Stimulated activated CD8-positive, alpha-beta memory T cell treated with anti-CD3 and anti-CD28 coated beads, Interleukin-15, amount 100 ng/mL, for 4 hours (primary cell): ENCODE results near the gene MAPRE2.
"Not testable (repeated sequence)": the region's sequence is repeated elsewhere in the genome, so short reads cannot be mapped to it uniquely, and the experiment has no call there.

ENCODE experiments used
- DNase-seq, 2 donors: peaks; one replicate each; pipeline ENCODE4 v3.0.0-alpha.2; 2020; ENCODE audit warnings: low read depth in 2 of 2

The MAPRE2 gene

GRCh38 chr18:35122586-35123224 lies 81.5 kb downstream of the MAPRE2 start:
- no peak for DNase-seq

- DNase-seq = no peak
Observed at GRCh38 chr18:35123811-35124210, 82.6 kb downstream of the MAPRE2 start.

GRCh38 chr18:35127201-35127600 lies 86.0 kb downstream of the MAPRE2 start:
- DNase-seq = no peak

- no peak for DNase-seq
Observed at GRCh38 chr18:35128675-35129074, 87.5 kb downstream of the MAPRE2 start.

GRCh38 chr18:35130236-35130635 lies 89.0 kb downstream of the MAPRE2 start:
- DNase-seq = no peak

- DNase-seq = no peak
Observed at GRCh38 chr18:35131387-35132020, 90.3 kb downstream of the MAPRE2 start.

GRCh38 chr18:35132021-35132902 lies 91.0 kb downstream of the MAPRE2 start:
- peak in 1 of 2 donors; percentile 10 for DNase-seq

- no peak for DNase-seq
Observed at GRCh38 chr18:35134190-35134730, 93.0 kb downstream of the MAPRE2 start.

- no peak for DNase-seq
Observed at GRCh38 chr18:35134791-35135531, 93.7 kb downstream of the MAPRE2 start.

GRCh38 chr18:35136248-35136647 lies 95.0 kb downstream of the MAPRE2 start:
- DNase-seq = no peak

GRCh38 chr18:35136885-35137284 lies 95.7 kb downstream of the MAPRE2 start:
- no peak for DNase-seq

- DNase-seq = no peak
Observed at GRCh38 chr18:35137632-35138031, 96.4 kb downstream of the MAPRE2 start.

GRCh38 chr18:35138773-35139172 lies 97.6 kb downstream of the MAPRE2 start:
- DNase-seq = no peak

GRCh38 chr18:35139517-35139916 lies 98.3 kb downstream of the MAPRE2 start:
- no peak for DNase-seq

- no peak for DNase-seq
Observed at GRCh38 chr18:35141077-35141476, 99.9 kb downstream of the MAPRE2 start.

GRCh38 chr18:35141567-35142274 lies 100.5 kb downstream of the MAPRE2 start:
- no peak for DNase-seq

GRCh38 chr18:35142275-35142615 lies 101.0 kb downstream of the MAPRE2 start:
- DNase-seq = no peak

GRCh38 chr18:35143622-35144596 lies 102.7 kb downstream of the MAPRE2 start:
- no peak for DNase-seq

- DNase-seq = no peak
Observed at GRCh38 chr18:35144698-35145097, 103.5 kb downstream of the MAPRE2 start.

- DNase-seq = not testable (repeated sequence)
Observed at GRCh38 chr18:35150195-35150594, 109.0 kb downstream of the MAPRE2 start.
